ENCODE results near the gene ARHGAP9.
A peak's percentile ranks its signal among the peaks of the same experiment; 100 is the strongest.
"Not testable (repeated sequence)": the region's sequence is repeated elsewhere in the genome, so short reads cannot be mapped to it uniquely, and the experiment has no call there.

ARHGAP9 gene

DNA sequence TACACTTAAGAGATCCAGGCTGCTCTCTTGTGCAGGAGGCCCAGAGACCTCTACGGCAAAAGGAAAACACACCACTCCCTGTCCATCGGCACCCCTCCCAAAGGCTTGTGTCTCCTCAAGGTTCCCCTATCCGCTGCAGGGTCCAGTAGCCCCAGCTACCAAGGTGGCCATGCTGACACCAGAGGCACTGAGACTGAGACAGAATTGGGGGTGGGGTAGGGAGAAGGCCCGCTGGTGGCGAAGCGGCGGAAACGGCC is 40.1 kb upstream of the ARHGAP9 start:
- no peak for TF ChIP-seq EZH2phosphoT487 (conservative IDR thresholded peaks at IDR 0.05; ENCODE audit: low read length)
- TF ChIP-seq, protein P1, sequence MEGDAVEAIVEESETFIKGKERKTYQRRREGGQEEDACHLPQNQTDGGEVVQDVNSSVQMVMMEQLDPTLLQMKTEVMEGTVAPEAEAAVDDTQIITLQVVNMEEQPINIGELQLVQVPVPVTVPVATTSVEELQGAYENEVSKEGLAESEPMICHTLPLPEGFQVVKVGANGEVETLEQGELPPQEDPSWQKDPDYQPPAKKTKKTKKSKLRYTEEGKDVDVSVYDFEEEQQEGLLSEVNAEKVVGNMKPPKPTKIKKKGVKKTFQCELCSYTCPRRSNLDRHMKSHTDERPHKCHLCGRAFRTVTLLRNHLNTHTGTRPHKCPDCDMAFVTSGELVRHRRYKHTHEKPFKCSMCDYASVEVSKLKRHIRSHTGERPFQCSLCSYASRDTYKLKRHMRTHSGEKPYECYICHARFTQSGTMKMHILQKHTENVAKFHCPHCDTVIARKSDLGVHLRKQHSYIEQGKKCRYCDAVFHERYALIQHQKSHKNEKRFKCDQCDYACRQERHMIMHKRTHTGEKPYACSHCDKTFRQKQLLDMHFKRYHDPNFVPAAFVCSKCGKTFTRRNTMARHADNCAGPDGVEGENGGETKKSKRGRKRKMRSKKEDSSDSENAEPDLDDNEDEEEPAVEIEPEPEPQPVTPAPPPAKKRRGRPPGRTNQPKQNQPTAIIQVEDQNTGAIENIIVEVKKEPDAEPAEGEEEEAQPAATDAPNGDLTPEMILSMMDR (IDR thresholded peaks at IDR 0.05; ENCODE audit: insufficient read depth, low read length, poor library complexity, severe bottlenecking): no peak
- Histone ChIP-seq H3K9ac (ENCODE audit: low read length) (peak overlapping the region; percentile 86), H3K27me3 (ENCODE audit: low read length) (no peaks in the 10 kb centered on the region), H3F3A (ENCODE audit: insufficient read depth) (peaks cover 53% of the 10 kb centered on the region), H4K20me1 (ENCODE audit: low read depth, low read length) (no peaks in the 10 kb centered on the region; the same call in 1 of the 2 replicates), H3K4me2 (ENCODE audit: low read depth, low read length, poor library complexity, severe bottlenecking) (peak overlapping the region; percentile 72), H3K9me3 (ENCODE audit: insufficient read depth, low read length) (no peaks in the 10 kb centered on the region), H3K27ac (ENCODE audit: low read depth, low read length) (peak overlapping the region; percentile 58), H3K79me2 (ENCODE audit: insufficient read depth, low read length) (peaks cover 34% of the 10 kb centered on the region), H3K4me3 (ENCODE audit: insufficient read depth, low read length, poor library complexity, severe bottlenecking) (peak overlapping the region; percentile 70), H2AFZ (ENCODE audit: low read depth, low read length, severe bottlenecking) (no peak overlapping the region), H3K36me3 (ENCODE audit: low read length) (peaks cover 20% of the 10 kb centered on the region), H3K9me2 (replicated peaks; ENCODE audit: insufficient read depth, low read length) (no peaks in the 10 kb centered on the region)

DNA sequence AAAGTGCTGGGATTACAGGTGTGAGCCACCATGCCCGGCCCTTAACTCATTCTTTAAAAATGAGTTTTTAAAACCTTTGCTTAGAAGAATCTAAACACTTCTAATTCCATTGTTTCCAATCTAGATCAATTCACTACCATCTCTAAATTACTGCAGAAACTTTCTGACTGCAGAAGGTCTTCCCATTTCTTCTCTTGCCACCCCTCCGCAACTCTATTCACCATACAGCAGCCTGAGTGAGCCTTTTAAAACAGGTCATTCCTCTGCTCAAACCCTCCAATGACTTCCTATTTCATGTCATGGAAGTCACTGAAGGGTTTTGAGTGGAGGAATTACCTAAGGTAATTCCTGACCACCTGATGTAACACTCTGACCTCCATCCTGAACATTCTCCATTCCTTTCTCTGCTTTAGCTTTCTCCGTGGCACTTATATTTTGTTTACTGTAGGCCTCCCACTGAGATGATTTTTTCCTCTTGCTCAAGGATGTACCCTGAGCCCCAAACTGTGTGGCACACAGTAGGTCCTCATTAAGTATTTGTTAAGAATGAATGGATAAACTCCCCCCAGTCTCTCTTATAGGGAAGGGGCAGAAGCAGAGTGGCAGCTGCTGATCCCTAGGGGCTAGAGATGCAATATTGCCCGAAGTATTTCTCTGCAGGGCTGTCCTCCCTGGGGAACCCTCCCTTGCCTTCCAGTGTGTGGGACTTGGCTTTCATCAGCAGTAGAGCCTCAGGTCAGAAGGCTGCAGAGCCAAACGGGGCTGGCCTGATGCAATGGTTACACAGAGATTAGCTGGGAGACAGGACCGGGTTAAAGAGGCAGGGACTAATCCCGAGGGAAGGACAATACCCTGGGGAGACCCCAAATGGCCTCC is 39.5 kb upstream of the ARHGAP9 start:
- H3K27ac ChIP-seq (ENCODE audit: low read depth, low read length): peak overlapping the region; percentile 58
- no peak overlapping the region for H2AFZ ChIP-seq (ENCODE audit: low read depth, low read length, severe bottlenecking)
- H3K9ac ChIP-seq (ENCODE audit: low read length): peak overlapping the region; percentile 86
- peaks cover 53% of the 10 kb centered on the region for H3F3A ChIP-seq (ENCODE audit: insufficient read depth)
- H3K27me3 ChIP-seq (ENCODE audit: low read length): no peaks in the 10 kb centered on the region
- peaks cover 20% of the 10 kb centered on the region for H3K36me3 ChIP-seq (ENCODE audit: low read length)
- H4K20me1 ChIP-seq (ENCODE audit: low read depth, low read length): no peaks in the 10 kb centered on the region; the same call in 1 of the 2 replicates
- no peaks in the 10 kb centered on the region for H3K9me3 ChIP-seq (ENCODE audit: insufficient read depth, low read length)
- peak overlapping the region; percentile 70 for H3K4me3 ChIP-seq (ENCODE audit: insufficient read depth, low read length, poor library complexity, severe bottlenecking)
- peak overlapping the region; percentile 72 for H3K4me2 ChIP-seq (ENCODE audit: low read depth, low read length, poor library complexity, severe bottlenecking)
- peaks cover 30% of the 10 kb centered on the region for H3K79me2 ChIP-seq (ENCODE audit: insufficient read depth, low read length)
- TF ChIP-seq, protein P1 (IDR thresholded peaks at IDR 0.05; ENCODE audit: insufficient read depth, low read length, poor library complexity, severe bottlenecking): no peak
- no peak for TF ChIP-seq EZH2phosphoT487 (conservative IDR thresholded peaks at IDR 0.05; ENCODE audit: low read length)
- H3K9me2 ChIP-seq (replicated peaks; ENCODE audit: insufficient read depth, low read length): no peaks in the 10 kb centered on the region

DNA sequence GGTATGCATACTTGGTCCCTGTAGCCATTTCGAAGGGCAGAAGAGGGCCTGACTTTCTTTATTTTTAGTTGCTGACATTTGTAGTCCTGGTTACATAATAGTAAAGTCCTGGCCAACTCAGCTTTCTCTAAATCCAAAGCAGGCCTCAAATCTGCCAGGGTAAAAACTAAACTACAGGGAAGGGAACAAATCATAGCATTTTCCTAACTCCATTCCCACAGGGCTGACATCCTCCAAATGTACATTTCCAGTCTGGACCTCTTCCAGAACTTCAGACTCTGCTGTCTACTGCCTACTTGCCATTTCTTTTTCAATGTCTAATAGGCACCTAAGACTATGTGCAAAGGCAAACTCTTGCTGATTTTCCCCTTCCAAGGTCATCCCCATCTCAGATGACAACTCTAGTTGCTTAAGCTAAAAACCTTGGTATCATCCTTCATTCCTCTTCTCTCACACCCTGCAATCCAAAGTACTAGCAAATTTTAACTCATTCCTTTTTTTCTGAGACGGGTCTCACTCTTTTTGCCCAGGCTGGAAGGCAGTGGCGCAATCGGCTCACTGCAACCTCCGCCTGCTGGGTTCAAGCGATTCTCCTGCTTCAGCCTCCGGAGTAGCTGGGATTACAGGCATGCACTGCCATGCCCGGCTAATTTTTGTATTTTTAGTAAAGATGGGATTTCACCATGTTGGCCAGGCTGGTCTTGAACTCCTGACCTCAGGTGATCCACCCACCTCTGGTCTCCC is 38.7 kb upstream of the ARHGAP9 start:
- peaks cover 20% of the 10 kb centered on the region for H3K36me3 ChIP-seq (ENCODE audit: low read length)
- TF ChIP-seq EZH2phosphoT487 (conservative IDR thresholded peaks at IDR 0.05; ENCODE audit: low read length): no peak
- TF ChIP-seq, protein P1 (IDR thresholded peaks at IDR 0.05; ENCODE audit: insufficient read depth, low read length, poor library complexity, severe bottlenecking): no peak
- H3K9me3 ChIP-seq (ENCODE audit: insufficient read depth, low read length): no peaks in the 10 kb centered on the region
- no peak overlapping the region for H3K4me3 ChIP-seq (ENCODE audit: insufficient read depth, low read length, poor library complexity, severe bottlenecking)
- no peaks in the 10 kb centered on the region for H3K27me3 ChIP-seq (ENCODE audit: low read length)
- peaks cover 49% of the 10 kb centered on the region for H3F3A ChIP-seq (ENCODE audit: insufficient read depth)
- H3K27ac ChIP-seq (ENCODE audit: low read depth, low read length): no peak overlapping the region
- no peak overlapping the region for H2AFZ ChIP-seq (ENCODE audit: low read depth, low read length, severe bottlenecking)
- H4K20me1 ChIP-seq (ENCODE audit: low read depth, low read length): no peaks in the 10 kb centered on the region; the same call in 1 of the 2 replicates
- H3K9me2 ChIP-seq (replicated peaks; ENCODE audit: insufficient read depth, low read length): no peaks in the 10 kb centered on the region
- H3K4me2 ChIP-seq (ENCODE audit: low read depth, low read length, poor library complexity, severe bottlenecking): peak overlapping the region; percentile 72
- peaks cover 26% of the 10 kb centered on the region for H3K79me2 ChIP-seq (ENCODE audit: insufficient read depth, low read length)
- H3K9ac ChIP-seq (ENCODE audit: low read length): no peak overlapping the region; the same call in 1 of the 2 replicates

DNA sequence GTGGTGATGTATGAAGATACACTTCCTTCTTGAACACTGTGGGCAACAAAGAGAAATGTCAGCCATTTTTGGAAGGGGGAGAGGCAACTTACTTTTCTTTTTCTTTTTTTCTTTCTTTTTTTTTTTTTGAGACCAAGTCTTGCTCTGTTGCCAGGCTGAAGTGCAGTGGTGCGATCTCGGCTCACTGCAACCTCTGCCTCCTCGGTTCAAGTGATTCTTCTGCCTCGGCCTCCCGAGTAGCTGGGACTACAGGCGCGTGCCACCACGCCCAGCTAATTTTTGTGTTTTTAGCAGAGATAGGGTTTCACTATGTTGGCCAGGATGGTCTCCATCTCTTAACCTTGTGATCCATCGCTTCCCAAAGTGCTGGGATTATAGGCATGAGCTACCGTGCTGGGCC is 38.1 kb upstream of the ARHGAP9 start:
- peaks cover 20% of the 10 kb centered on the region for H3K36me3 ChIP-seq (ENCODE audit: low read length)
- not testable (repeated sequence) for H4K20me1 ChIP-seq (ENCODE audit: low read depth, low read length); H3K27me3 ChIP-seq (ENCODE audit: low read length); H3K9ac ChIP-seq (ENCODE audit: low read length); H2AFZ ChIP-seq (ENCODE audit: low read depth, low read length, severe bottlenecking); H3K9me3 ChIP-seq (ENCODE audit: insufficient read depth, low read length); H3K27ac ChIP-seq (ENCODE audit: low read depth, low read length); H3K9me2 ChIP-seq (replicated peaks; ENCODE audit: insufficient read depth, low read length); H3K4me3 ChIP-seq (ENCODE audit: insufficient read depth, low read length, poor library complexity, severe bottlenecking); H3K4me2 ChIP-seq (ENCODE audit: low read depth, low read length, poor library complexity, severe bottlenecking)
- peaks cover 22% of the 10 kb centered on the region for H3K79me2 ChIP-seq (ENCODE audit: insufficient read depth, low read length)
- H3F3A ChIP-seq (ENCODE audit: insufficient read depth): peaks cover 52% of the 10 kb centered on the region

Measured in SU-DHL-6 (cell line).